Measurements from ENCODE around the gene GRIP2. TPM values are rescaled to one million over a fixed set of nuclear protein-coding genes. Genes with fewer than 3 reads are reported as not detected.
A peak's percentile ranks its signal among the peaks of the same experiment; 100 is the strongest.

The GRIP2 gene
- total and polyA plus RNA-seq, 9 of the 15 experiments (the other 6 are each of a cell fraction or from before 2014, with no cell fraction given), result 0.01 TPM; not detected in 7

- TF ChIP-seq CREB1 (IDR thresholded peaks at IDR 0.05) (no peak), CREB1 (CRISPR knock-in tag; IDR thresholded peaks at IDR 0.05) (no peak), ATF2 (CRISPR knock-in tag; IDR thresholded peaks at IDR 0.05) (no peak), JUND (IDR thresholded peaks at IDR 0.05; ENCODE audit: borderline replicate concordance, low read depth, low read length) (no peak), JUND (tag; IDR thresholded peaks at IDR 0.05; ENCODE audit: borderline replicate concordance, low read depth, low read length) (no peak), CEBPG (CRISPR knock-in tag; IDR thresholded peaks at IDR 0.05) (no peak), CEBPG (tag; conservative IDR thresholded peaks at IDR 0.05 in 1 of 2, IDR thresholded peaks at IDR 0.05 in 1 of 2) (no peak), ATF6 (CRISPR knock-in tag; IDR thresholded peaks at IDR 0.05) (no peak), GTF2A2 (tag; IDR thresholded peaks at IDR 0.05) (no peak), RBM22 (IDR thresholded peaks at IDR 0.05; ENCODE audit: low read depth, low read length, poor library complexity, severe bottlenecking) (no peak), ZBTB12 (CRISPR knock-in tag; IDR thresholded peaks at IDR 0.05) (no peak), STAT5A (IDR thresholded peaks at IDR 0.05; ENCODE audit: borderline replicate concordance, low read length) (no peak), KDM5B (IDR thresholded peaks at IDR 0.05; ENCODE audit: insufficient replicate concordance, low read depth, low read length) (no peak), GABPA (tag; conservative IDR thresholded peaks at IDR 0.05; ENCODE audit: low read depth) (peak; percentile 56), ZNF592 (IDR thresholded peaks at IDR 0.05) (no peak), HOMEZ (CRISPR knock-in tag; IDR thresholded peaks at IDR 0.05) (no peak), ZNF41 (CRISPR knock-in tag; conservative IDR thresholded peaks at IDR 0.05) (no peak)
Measured at GRCh38 chr3:14532691-14533456, 7.3 kb downstream of the GRIP2 start (continued).

Measured in K562 (cell line).